Measurements from ENCODE around the gene EIF2S2.
"Not testable (repeated sequence)": the region's sequence is repeated elsewhere in the genome, so short reads cannot be mapped to it uniquely, and the experiment has no call there.

DNA sequence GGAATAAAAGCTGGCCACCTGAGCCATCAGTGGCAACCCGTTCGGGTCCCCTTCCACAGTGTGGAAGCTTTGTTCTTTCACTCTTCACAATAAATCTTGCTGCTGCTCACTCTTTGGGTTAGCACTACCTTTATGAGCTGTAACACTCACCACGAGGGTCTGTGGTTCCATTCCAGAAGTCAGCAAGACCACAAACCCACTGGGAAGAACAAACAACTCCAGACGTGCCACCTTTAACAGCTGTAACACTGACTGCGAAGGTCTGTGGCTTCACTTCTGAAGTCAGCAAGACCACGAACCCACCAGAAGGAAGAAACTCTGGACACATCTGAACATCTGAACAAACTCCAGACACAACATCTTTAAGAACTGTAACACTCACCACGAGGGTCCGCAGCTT is 45.7 kb upstream of the EIF2S2 start:
- TF ChIP-seq CTCF (conservative IDR thresholded peaks at IDR 0.05; ENCODE audit: low read depth, low read length); EZH2 (IDR thresholded peaks at IDR 0.05; ENCODE audit: borderline replicate concordance, low read depth, low read length, poor library complexity, severe bottlenecking): not testable (repeated sequence)
